Measurements from ENCODE around the gene CCDC82.

The CCDC82 gene

GRCh38 chr11:96388891-96389719 is 607 bp downstream of the CCDC82 start:
- no peak for TF ChIP-seq CTCF (conservative IDR thresholded peaks at IDR 0.05; ENCODE audit: control insufficient read depth, insufficient read depth, low read depth, low read length)
- peak; percentile 32 for DNase-seq (ENCODE audit: low read depth)
- peak overlapping the region; percentile 90 for H3K4me3 ChIP-seq (ENCODE audit: control insufficient read depth, low read depth, low read length)

GRCh38 chr11:96385187-96385586 is 4.5 kb downstream of the CCDC82 start:
- TF ChIP-seq CTCF (conservative IDR thresholded peaks at IDR 0.05; ENCODE audit: control insufficient read depth, insufficient read depth, low read depth, low read length): no peak
- no peak overlapping the region for H3K4me3 ChIP-seq (ENCODE audit: control insufficient read depth, low read depth, low read length)
- DNase-seq (ENCODE audit: low read depth): no peak

GRCh38 chr11:96384156-96384555 is 5.6 kb downstream of the CCDC82 start:
- no peak for DNase-seq (ENCODE audit: low read depth)
- H3K4me3 ChIP-seq (ENCODE audit: control insufficient read depth, low read depth, low read length): no peak overlapping the region
- TF ChIP-seq CTCF (conservative IDR thresholded peaks at IDR 0.05; ENCODE audit: control insufficient read depth, insufficient read depth, low read depth, low read length): no peak

- no peak for TF ChIP-seq CTCF (conservative IDR thresholded peaks at IDR 0.05; ENCODE audit: control insufficient read depth, insufficient read depth, low read depth, low read length)
- DNase-seq (ENCODE audit: low read depth): no peak
- no peak overlapping the region for H3K4me3 ChIP-seq (ENCODE audit: control insufficient read depth, low read depth, low read length)
Observed at GRCh38 chr11:96376796-96377195, 12.9 kb downstream of the CCDC82 start.

GRCh38 chr11:96373826-96374225 is 15.9 kb downstream of the CCDC82 start:
- H3K4me3 ChIP-seq (ENCODE audit: control insufficient read depth, low read depth, low read length): no peak overlapping the region
- no peak for DNase-seq (ENCODE audit: low read depth)
- no peak for TF ChIP-seq CTCF (conservative IDR thresholded peaks at IDR 0.05; ENCODE audit: control insufficient read depth, insufficient read depth, low read depth, low read length)

- no peak for TF ChIP-seq CTCF (conservative IDR thresholded peaks at IDR 0.05; ENCODE audit: control insufficient read depth, insufficient read depth, low read depth, low read length)
- no peak overlapping the region for H3K4me3 ChIP-seq (ENCODE audit: control insufficient read depth, low read depth, low read length)
- DNase-seq (ENCODE audit: low read depth): no peak
Observed at GRCh38 chr11:96367342-96367741, 22.4 kb downstream of the CCDC82 start.
